ENCODE data around the gene ZNF417.

GRCh38 chr19:57935731-57936130 is 19.3 kb upstream of the ZNF417 start:
- TF ChIP-seq CTCF (IDR thresholded peaks at IDR 0.05; ENCODE audit: borderline replicate concordance, extremely low read depth, low read length, poor library complexity, severe bottlenecking) (no peak), EZH2 (IDR thresholded peaks at IDR 0.05; ENCODE audit: borderline replicate concordance, low read depth, low read length, severe bottlenecking) (no peak)

Measured in DND-41 (cell line).